ENCODE measurements around the gene JMJD4. TPM values are rescaled to one million over a fixed set of nuclear protein-coding genes. Genes with fewer than 3 reads are reported as not detected.

Gene JMJD4
- total and polyA plus RNA-seq, 9 of the 15 experiments (the other 6 are each of a cell fraction or from before 2014, with no cell fraction given) = 1.4 to 42.6 (median 29.2) TPM

DNA sequence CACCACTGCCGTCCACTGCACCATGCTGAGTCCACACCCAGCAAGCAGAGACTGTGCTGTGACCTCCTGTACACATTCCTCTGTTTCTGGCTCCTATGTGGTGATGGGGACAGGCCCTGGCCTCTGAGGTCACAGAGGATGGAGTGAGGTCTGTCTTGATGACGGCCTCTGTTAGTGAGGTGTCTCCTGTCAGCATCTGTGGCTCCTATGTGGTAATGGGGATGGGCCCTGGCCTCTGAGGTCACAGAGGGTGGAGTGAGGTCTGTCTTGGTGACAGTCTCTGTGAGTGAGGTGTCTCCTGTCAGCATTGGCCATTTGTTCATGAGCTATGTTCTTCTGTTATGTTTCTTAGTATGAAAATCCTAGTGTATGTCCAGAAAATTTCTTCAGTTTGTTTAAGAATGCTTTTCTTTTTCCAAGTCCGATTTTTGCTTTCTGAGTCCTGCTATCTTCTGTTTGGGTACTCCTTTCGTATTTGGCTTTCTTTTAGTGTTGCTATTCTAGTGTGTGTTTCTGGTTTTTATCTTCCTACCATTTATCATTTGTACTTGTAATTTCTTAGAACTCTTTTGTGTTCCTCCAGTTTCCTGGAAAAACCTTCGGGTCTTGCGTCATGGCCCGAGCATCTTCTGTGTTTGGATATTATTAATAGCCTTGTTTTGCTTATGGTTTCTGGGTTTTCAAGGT, 13.5 kb upstream of the JMJD4 start (continued):
- TF ChIP-seq, protein P1, sequence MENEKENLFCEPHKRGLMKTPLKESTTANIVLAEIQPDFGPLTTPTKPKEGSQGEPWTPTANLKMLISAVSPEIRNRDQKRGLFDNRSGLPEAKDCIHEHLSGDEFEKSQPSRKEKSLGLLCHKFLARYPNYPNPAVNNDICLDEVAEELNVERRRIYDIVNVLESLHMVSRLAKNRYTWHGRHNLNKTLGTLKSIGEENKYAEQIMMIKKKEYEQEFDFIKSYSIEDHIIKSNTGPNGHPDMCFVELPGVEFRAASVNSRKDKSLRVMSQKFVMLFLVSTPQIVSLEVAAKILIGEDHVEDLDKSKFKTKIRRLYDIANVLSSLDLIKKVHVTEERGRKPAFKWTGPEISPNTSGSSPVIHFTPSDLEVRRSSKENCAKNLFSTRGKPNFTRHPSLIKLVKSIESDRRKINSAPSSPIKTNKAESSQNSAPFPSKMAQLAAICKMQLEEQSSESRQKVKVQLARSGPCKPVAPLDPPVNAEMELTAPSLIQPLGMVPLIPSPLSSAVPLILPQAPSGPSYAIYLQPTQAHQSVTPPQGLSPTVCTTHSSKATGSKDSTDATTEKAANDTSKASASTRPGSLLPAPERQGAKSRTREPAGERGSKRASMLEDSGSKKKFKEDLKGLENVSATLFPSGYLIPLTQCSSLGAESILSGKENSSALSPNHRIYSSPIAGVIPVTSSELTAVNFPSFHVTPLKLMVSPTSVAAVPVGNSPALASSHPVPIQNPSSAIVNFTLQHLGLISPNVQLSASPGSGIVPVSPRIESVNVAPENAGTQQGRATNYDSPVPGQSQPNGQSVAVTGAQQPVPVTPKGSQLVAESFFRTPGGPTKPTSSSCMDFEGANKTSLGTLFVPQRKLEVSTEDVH (IDR thresholded peaks at IDR 0.05; ENCODE audit: low read depth, partially characterized antibody) = peak; percentile 68
- no peak for TF ChIP-seq CC2D1A (IDR thresholded peaks at IDR 0.05)
- TF ChIP-seq NFRKB (IDR thresholded peaks at IDR 0.05; ENCODE audit: low read depth) = no peak
- peak; percentile 41; the same call in 1 of the 2 replicates for TF ChIP-seq FOSL1 (tag; conservative IDR thresholded peaks at IDR 0.05)
- no peak for TF ChIP-seq ZNF253 (CRISPR knock-in tag; conservative IDR thresholded peaks at IDR 0.05)
- peak; percentile 30; the same call in 1 of the 2 replicates for TF ChIP-seq TEAD4 (IDR thresholded peaks at IDR 0.05; ENCODE audit: low read length)
- no peak for TF ChIP-seq TEAD4 (CRISPR knock-in tag; IDR thresholded peaks at IDR 0.05; ENCODE audit: borderline replicate concordance)
- TF ChIP-seq ZNF764 (CRISPR knock-in tag; IDR thresholded peaks at IDR 0.05; ENCODE audit: low read depth) = no peak
- TF ChIP-seq MTA1 (IDR thresholded peaks at IDR 0.05; ENCODE audit: borderline replicate concordance) = peak; percentile 76
- peak; percentile 45; the same call in 1 of the 2 replicates for TF ChIP-seq TOE1 (IDR thresholded peaks at IDR 0.05; ENCODE audit: borderline replicate concordance)
- TF ChIP-seq TOE1 (CRISPR knock-in tag; IDR thresholded peaks at IDR 0.05; ENCODE audit: borderline replicate concordance, low read depth) = no peak
- TF ChIP-seq PRPF4 (IDR thresholded peaks at IDR 0.05; ENCODE audit: insufficient read depth, low read depth, low read length, poor library complexity, severe bottlenecking) = no peak
- peak; percentile 80 for TF ChIP-seq MEIS2 (IDR thresholded peaks at IDR 0.05; ENCODE audit: partially characterized antibody)
- TF ChIP-seq ZNF57 (CRISPR knock-in tag; IDR thresholded peaks at IDR 0.05) = no peak
- TF ChIP-seq FOXK2 (conservative IDR thresholded peaks at IDR 0.05 in 1 of 2, IDR thresholded peaks at IDR 0.05 in 1 of 2; ENCODE audit: low read depth in 2 of 2) = peak; percentile 45 to 79; a peak in 2 of 4 replicates
- TF ChIP-seq RNF219 (CRISPR knock-in tag; IDR thresholded peaks at IDR 0.05) = no peak
- no peak for TF ChIP-seq FOXA1 (IDR thresholded peaks at IDR 0.05; ENCODE audit: borderline replicate concordance)
- peak; percentile 83 for TF ChIP-seq STAT5A (IDR thresholded peaks at IDR 0.05; ENCODE audit: borderline replicate concordance, low read length)
- TF ChIP-seq OTX1 (CRISPR knock-in tag; IDR thresholded peaks at IDR 0.05) = peak; percentile 74; the same call in 1 of the 2 replicates
- TF ChIP-seq MTA3 (IDR thresholded peaks at IDR 0.05; ENCODE audit: borderline replicate concordance) = peak; percentile 93
- TF ChIP-seq MIER1 (IDR thresholded peaks at IDR 0.05; ENCODE audit: low read depth) = no peak
- no peak for TF ChIP-seq ZNF696 (CRISPR knock-in tag; conservative IDR thresholded peaks at IDR 0.05)
- peak; percentile 88 for TF ChIP-seq ATF7 (IDR thresholded peaks at IDR 0.05)
- TF ChIP-seq MLX (CRISPR knock-in tag; conservative IDR thresholded peaks at IDR 0.05) = no peak
